Measurements from ENCODE around the gene PLPP7.
"Not testable (repeated sequence)": the region's sequence is repeated elsewhere in the genome, so short reads cannot be mapped to it uniquely, and the experiment has no call there.

The PLPP7 gene

GRCh38 chr9:131330814-131331600 lies 41.5 kb downstream of the PLPP7 start:
- no peak for DNase-seq (ENCODE audit: low spot score)
- FAIRE-seq = no peak

GRCh38 chr9:131331996-131332395 lies 42.5 kb downstream of the PLPP7 start:
- DNase-seq (ENCODE audit: low spot score); FAIRE-seq: not testable (repeated sequence)

GRCh38 chr9:131333771-131334628 lies 44.5 kb downstream of the PLPP7 start:
- FAIRE-seq (no peak), DNase-seq (ENCODE audit: low spot score) (no peak)

- no peak for DNase-seq (ENCODE audit: low spot score)
- FAIRE-seq = no peak
These were observed 45.3 kb downstream of the PLPP7 start for GRCh38 chr9:131334629-131335367.

- DNase-seq (ENCODE audit: low spot score) (no peak), FAIRE-seq (no peak)
These were observed 45.8 kb downstream of the PLPP7 start for GRCh38 chr9:131335368-131335755.

- no peak for DNase-seq (ENCODE audit: low spot score)
- FAIRE-seq = no peak
These were observed 47.8 kb downstream of the PLPP7 start for GRCh38 chr9:131337131-131337848.

GRCh38 chr9:131339212-131339611 lies 49.7 kb downstream of the PLPP7 start:
- FAIRE-seq; DNase-seq (ENCODE audit: low spot score): not testable (repeated sequence)

GRCh38 chr9:131344931-131345535 lies 55.5 kb downstream of the PLPP7 start:
- not testable (repeated sequence) for FAIRE-seq; DNase-seq (ENCODE audit: low spot score)

GRCh38 chr9:131346559-131346958 lies 57.0 kb downstream of the PLPP7 start:
- FAIRE-seq (no peak), DNase-seq (ENCODE audit: low spot score) (no peak)

GRCh38 chr9:131347376-131348020 lies 58.0 kb downstream of the PLPP7 start:
- no peak for FAIRE-seq
- DNase-seq (ENCODE audit: low spot score) = no peak

- DNase-seq (ENCODE audit: low spot score) (no peak), FAIRE-seq (no peak)
These were observed 59.4 kb downstream of the PLPP7 start for GRCh38 chr9:131348631-131349521.

- FAIRE-seq (no peak), DNase-seq (ENCODE audit: low spot score) (no peak)
These were observed 60.0 kb downstream of the PLPP7 start for GRCh38 chr9:131349522-131349880.

GRCh38 chr9:131349881-131350563 lies 60.5 kb downstream of the PLPP7 start:
- DNase-seq (ENCODE audit: low spot score) = peak; percentile 66
- no peak for FAIRE-seq

GRCh38 chr9:131356479-131356878 lies 67.0 kb downstream of the PLPP7 start:
- FAIRE-seq; DNase-seq (ENCODE audit: low spot score): not testable (repeated sequence)

GRCh38 chr9:131358556-131358955 lies 69.0 kb downstream of the PLPP7 start:
- DNase-seq (ENCODE audit: low spot score) (no peak), FAIRE-seq (no peak)

All from RCC 7860 (cell line).